HK-2 (cell line): Measurements from ENCODE around the gene FCF1.

Source experiments
- DNase-seq: peaks from one replicate; pipeline ENCODE4 v3.0.0-alpha.2; 2018; ENCODE audit not compliant: unreplicated experiment

The FCF1 gene

DNA sequence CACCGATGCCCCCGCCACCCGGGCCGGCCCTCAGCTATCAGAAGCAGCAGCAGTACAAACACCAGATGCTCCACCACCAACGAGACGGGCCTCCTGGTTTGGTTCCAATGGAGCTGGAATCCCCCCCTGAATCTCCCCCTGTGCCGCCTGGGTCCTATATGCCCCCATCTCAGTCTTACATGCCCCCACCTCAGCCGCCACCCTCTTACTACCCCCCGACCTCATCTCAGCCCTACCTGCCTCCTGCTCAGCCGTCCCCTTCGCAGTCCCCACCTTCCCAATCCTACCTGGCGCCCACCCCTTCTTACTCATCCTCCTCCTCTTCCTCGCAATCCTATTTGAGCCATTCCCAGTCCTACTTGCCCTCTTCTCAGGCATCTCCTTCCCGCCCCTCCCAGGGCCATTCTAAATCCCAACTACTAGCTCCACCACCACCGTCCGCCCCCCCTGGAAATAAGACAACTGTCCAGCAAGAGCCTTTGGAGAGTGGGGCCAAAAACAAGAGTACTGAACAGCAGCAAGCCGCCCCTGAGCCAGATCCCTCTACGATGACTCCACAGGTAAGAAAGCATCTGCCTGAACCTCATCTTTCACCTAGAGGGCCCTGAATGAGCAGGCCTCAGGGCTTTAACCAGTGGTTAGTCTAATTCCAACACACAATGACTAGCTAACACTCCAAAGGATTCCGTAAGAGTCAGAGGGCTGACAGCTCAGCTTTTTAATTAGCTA, 51.0 kb downstream of the FCF1 start:
- DNase-seq: peak; percentile 20

GRCh38 chr14:74765721-74766120, 52.8 kb downstream of the FCF1 start:
- DNase-seq: no peak

DNA sequence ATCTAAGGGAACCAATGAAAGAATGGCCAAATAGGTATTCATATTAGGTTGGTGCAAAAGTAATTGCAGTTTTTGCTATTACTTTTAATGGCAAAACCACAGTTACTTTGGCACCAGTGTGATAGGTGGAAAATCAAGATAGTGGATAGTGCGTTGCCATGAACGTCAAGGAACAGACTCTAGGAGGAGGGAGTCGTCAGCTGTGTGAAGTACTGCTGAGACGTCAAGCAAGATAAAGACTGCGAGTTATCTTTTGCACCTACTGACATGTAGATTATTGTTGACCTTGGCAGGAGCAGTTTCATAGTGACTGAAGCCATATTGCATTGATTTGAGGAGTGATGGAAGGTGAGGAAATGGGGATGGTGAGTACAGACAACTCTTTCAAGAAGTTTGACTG, 58.5 kb downstream of the FCF1 start:
- no peak for DNase-seq

DNA sequence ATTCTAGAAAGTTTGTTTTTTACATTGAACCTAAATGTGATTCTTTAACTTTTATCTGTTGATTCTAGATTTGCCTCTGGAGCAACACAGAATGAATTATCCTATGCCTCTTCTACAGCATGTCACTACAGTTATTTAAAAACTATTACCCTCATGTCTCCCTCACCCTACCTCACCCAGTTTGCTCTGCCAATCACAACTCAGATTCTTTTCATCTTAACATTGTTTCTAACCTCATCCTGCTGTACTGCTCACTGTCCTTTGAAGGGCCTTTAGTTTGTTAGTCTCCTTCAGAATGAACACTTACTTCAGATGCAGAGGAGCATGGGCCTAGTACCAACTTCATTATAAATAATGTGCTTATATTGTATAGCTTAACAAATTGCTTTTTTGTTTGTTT, 71.7 kb downstream of the FCF1 start:
- no peak for DNase-seq

DNA sequence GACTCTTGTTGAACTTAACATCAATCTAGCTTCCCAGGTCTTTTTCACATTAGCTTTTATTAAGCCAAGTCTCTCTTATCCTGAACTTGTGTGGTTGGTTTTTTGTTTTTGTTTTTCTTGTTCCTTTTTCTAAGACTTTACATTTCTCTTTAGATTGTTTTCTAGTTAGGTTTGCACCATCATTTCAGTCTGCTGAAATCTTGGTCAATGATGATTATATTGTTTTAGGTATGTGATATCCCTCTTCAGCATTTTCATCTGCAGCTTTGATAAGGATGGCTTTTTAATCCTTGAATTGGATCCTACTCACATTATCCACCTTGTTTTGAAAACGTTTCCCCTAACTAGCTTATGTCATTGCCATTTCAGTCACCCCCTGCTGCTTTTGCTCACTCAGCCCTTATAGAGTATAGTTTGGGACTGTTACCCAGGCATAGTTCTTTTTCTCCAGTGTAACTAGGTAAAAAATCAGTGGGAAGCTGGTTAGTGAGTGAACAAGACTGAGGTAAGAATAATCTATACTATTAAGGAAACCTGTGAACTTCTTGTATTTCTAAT, 72.2 kb downstream of the FCF1 start:
- no peak for DNase-seq

DNA sequence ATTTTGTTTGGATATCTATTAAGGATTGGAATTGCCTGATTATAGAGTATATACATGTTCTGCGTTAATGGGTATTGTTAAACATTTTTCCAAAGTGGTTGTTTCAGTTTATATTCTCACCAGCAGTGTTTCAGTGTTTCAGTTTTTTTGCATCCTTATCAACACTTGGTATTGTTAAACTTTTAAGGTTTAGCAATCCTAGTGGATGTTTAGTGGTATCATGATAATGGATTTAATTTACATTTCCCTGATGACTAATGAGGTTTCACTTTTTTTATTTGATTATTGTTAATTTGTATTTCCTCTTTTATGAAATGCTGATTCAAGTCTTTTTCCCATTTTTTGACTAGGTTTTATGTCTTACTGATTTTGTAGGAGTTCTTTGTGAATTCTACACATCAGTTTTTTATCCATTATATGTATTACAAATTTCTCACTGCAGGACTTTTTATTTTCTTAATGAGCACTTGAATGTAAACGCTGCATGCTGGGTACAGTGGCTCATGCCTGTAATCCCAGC, 73.9 kb downstream of the FCF1 start:
- no peak for DNase-seq
